ENCODE measurements around the gene SYT9. TPM values are rescaled to one million over a fixed set of nuclear protein-coding genes. Genes with fewer than 3 reads are reported as not detected.
A peak's percentile ranks its signal among the peaks of the same experiment; 100 is the strongest.

SYT9 gene
- total and polyA plus RNA-seq, 2 of the 4 experiments (the other 2 are of a cell fraction) = not detected

- no peaks in the 10 kb centered on the region for H3K79me1 ChIP-seq (ENCODE audit: low read depth in 1 of 2, low read length in 2 of 2)
- no peak within 1 kb of the TSS for H2AK5ac ChIP-seq (ENCODE audit: low read depth, low read length)
- H2BK120ac ChIP-seq (ENCODE audit: low read depth, low read length) = no peak within 1 kb of the TSS
- H2AK9ac ChIP-seq (replicated peaks; ENCODE audit: low read depth, low read length, poor library complexity) = peak within 1 kb of the TSS; percentile 66
- no peak within 1 kb of the TSS for H3K14ac ChIP-seq (replicated peaks; ENCODE audit: low read depth, low read length)
- peak within 1 kb of the TSS; percentile 58 for H3K4me3 ChIP-seq (ENCODE audit: insufficient read depth, low read depth, low read length)
- H4K20me1 ChIP-seq (ENCODE audit: insufficient read depth, low read length) = no peaks in the 10 kb centered on the region
- no peaks in the 10 kb centered on the region for H3K9me1 ChIP-seq (ENCODE audit: insufficient read depth, low read length)
- peak within 1 kb of the TSS in 1 of 2 experiments; percentile 23; a peak in 1 of 4 replicates for H4K8ac ChIP-seq (ENCODE audit: low read depth in 2 of 2, low read length in 2 of 2)
- no peaks in the 10 kb centered on the region for H3K36me3 ChIP-seq (ENCODE audit: control insufficient read depth, insufficient read depth, low read length)
- H3K56ac ChIP-seq (ENCODE audit: extremely low read depth, insufficient read depth, low read length) = no peak within 1 kb of the TSS
- no peak within 1 kb of the TSS for H3K4ac ChIP-seq (ENCODE audit: low read depth, low read length)
- H3K9me3 ChIP-seq (ENCODE audit: control insufficient read depth, insufficient read depth, low read length) = no peaks in the 10 kb centered on the region
- H3K23ac ChIP-seq (ENCODE audit: low read depth, low read length) = no peak within 1 kb of the TSS
- WGBS, 2 experiments (ENCODE audit: extremely low coverage in 2 of 2, insufficient read length in 1 of 2) = 0% methylated on average over 10 of the region's 79 CpGs; no CpG with 5 or more reads in 1 of the 2 experiments
- DNase-seq = peak; percentile 47
- dilution Hi-C loops (cut with HindIII; ENCODE audit: low sequenced_read_pairs, unreplicated experiment) (no loop called here), intact Hi-C loops (cut with micrococcal nuclease) (loop anchor here (1.0 to 5.0 kb wide), 5 partner anchors 58 to 416 kb away; no protein-coding TSS in a partner anchor), in situ Hi-C loops (cut with MboI; ENCODE audit: low sequenced_read_pairs) (no loop called here)
- no TSS peak for BruUV-seq (replicated peaks)
- H3K27ac ChIP-seq (ENCODE audit: insufficient read depth, low read length) = no peak within 1 kb of the TSS
- ChIA-PET POLR2A (ENCODE audit: unreplicated experiment) (no interaction called here), CTCF (interaction anchor here (0.6 to 2.1 kb wide), 5 partner anchors 9 to 171 kb away, joined by 3 to 6 read pairs (median 4); no protein-coding TSS in a partner anchor)
- H3K4me2 ChIP-seq (ENCODE audit: low read depth, low read length) = peak within 1 kb of the TSS; percentile 77
- no peak within 1 kb of the TSS for H2BK5ac ChIP-seq (ENCODE audit: low read depth, low read length, poor library complexity, severe bottlenecking)
- H3K18ac ChIP-seq (ENCODE audit: low read depth, low read length) = no peak within 1 kb of the TSS
- peak; percentile 98 for ATAC-seq (ENCODE audit: low read depth)
- H3K4me1 ChIP-seq (ENCODE audit: control insufficient read depth, insufficient read depth, low read length) = peaks cover 2% of the 10 kb centered on the region; the same call in 1 of the 2 replicates
- H4K5ac ChIP-seq (ENCODE audit: low read depth, low read length) = no peak within 1 kb of the TSS
- no peak within 1 kb of the TSS for H2BK15ac ChIP-seq (ENCODE audit: low read depth, low read length)
- peaks cover 27% of the 10 kb centered on the region for H3K27me3 ChIP-seq (ENCODE audit: control insufficient read depth, insufficient read depth, low read length)
- H3K9ac ChIP-seq (ENCODE audit: low read depth, low read length) = peak within 1 kb of the TSS; percentile 38; the same call in 1 of the 2 replicates
- peak within 1 kb of the TSS; percentile 96 for H2AFZ ChIP-seq (replicated peaks; ENCODE audit: low read length, poor library complexity)
- H4K91ac ChIP-seq (ENCODE audit: insufficient read depth, low read depth, low read length) = no peak within 1 kb of the TSS
- H2BK20ac ChIP-seq (ENCODE audit: low read depth, low read length) = no peak within 1 kb of the TSS
- TF ChIP-seq BHLHE40 (IDR thresholded peaks at IDR 0.05; ENCODE audit: low read depth, low read length) = no peak
- no peak for TF ChIP-seq MXI1 (IDR thresholded peaks at IDR 0.05; ENCODE audit: borderline replicate concordance, low read depth, low read length)
- no peak for TF ChIP-seq MAFK (IDR thresholded peaks at IDR 0.05; ENCODE audit: low read depth, low read length)
- TF ChIP-seq MAZ (IDR thresholded peaks at IDR 0.05; ENCODE audit: borderline replicate concordance, low read depth, low read length) = no peak
- TF ChIP-seq RFX5 (IDR thresholded peaks at IDR 0.05; ENCODE audit: low read depth, low read length) = no peak
- TF ChIP-seq RAD21 (IDR thresholded peaks at IDR 0.05; ENCODE audit: low read length) = peak; percentile 52
- peak; percentile 60 for TF ChIP-seq CTCF (conservative IDR thresholded peaks at IDR 0.05; ENCODE audit: low read depth, low read length)
- TF ChIP-seq POLR2A (IDR thresholded peaks at IDR 0.05; ENCODE audit: low read depth, low read length) = no peak
- peak; percentile 37 for TF ChIP-seq SMC3 (IDR thresholded peaks at IDR 0.05; ENCODE audit: low read depth, low read length)
- TF ChIP-seq CHD1 (IDR thresholded peaks at IDR 0.05; ENCODE audit: low read depth, low read length) = no peak
- no peak for TF ChIP-seq ELK1 (IDR thresholded peaks at IDR 0.05; ENCODE audit: borderline replicate concordance, low read depth, low read length)
- TF ChIP-seq FOS (IDR thresholded peaks at IDR 0.05; ENCODE audit: low read depth, low read length) = no peak
- no peak for TF ChIP-seq CEBPB (IDR thresholded peaks at IDR 0.05; ENCODE audit: low read depth, low read length)
- no peak for TF ChIP-seq RCOR1 (IDR thresholded peaks at IDR 0.05; ENCODE audit: insufficient replicate concordance, low read length)
Observed at GRCh38 chr11:7513234-7514098, 261.8 kb downstream of the SYT9 start, which contains the start of gene PPFIBP2. TSS of gene PPFIBP2 (plus strand) at chr11:7513999. CDS start at chr11:7549476, 35,477 bp downstream.
